Measurements from ENCODE around the gene CCL24. TPM values are rescaled to one million over a fixed set of nuclear protein-coding genes. Genes with fewer than 3 reads are reported as not detected.
"Not testable (repeated sequence)": the region's sequence is repeated elsewhere in the genome, so short reads cannot be mapped to it uniquely, and the experiment has no call there.

The CCL24 gene
- polyA plus RNA-seq, 1 experiment: not detected

DNA sequence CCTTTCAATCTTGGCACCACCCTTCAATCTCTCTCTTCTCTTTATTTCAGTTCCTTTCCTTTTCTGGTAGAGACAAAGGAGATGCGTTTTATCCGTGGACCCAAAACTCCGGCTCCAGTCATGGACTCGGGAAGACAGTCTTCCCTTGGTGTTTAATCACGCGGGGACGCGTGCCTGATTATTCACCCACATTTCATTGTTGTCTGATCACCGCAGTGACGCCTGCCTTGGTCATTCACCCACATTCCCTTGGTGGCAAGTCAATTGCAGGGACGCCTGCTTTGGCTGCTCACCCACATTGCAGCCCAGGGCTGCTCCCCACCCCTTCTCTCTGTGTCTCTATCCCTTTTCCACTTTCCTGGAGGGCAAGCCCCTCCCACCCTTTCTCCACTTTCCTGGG is 34.1 kb downstream of the CCL24 start:
- H3K4me3 ChIP-seq (ENCODE audit: low read depth, low read length); H3K9me3 ChIP-seq (ENCODE audit: control insufficient read depth, insufficient read depth, low read length); H3K27ac ChIP-seq (ENCODE audit: low read depth, low read length); DNase-seq (ENCODE audit: low read depth, low spot score); POLR2A ChIA-PET; CTCF ChIA-PET: not testable (repeated sequence)
- H3K27me3 ChIP-seq (ENCODE audit: control insufficient read depth, insufficient read depth, low read length): peaks cover 10% of the 10 kb centered on the region

DNA sequence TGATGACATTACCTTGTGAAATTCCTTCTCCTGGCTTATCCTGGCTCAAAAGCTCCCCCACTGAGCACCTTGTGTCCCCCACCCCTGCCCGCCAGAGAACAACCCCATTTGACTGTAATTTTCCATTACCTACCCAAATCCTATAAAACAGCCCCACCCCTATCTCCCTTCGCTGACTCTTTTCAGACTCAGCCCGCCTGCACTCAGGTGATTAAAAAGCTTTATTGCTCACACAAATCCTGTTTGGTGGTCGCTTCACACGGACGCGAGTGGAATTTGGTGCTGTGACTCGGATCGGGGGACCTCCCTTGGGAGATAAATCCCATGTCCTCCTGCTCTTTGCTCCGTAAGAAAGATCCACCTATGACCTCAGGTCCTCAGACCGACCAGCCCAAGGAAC is 34.6 kb downstream of the CCL24 start:
- peaks cover 10% of the 10 kb centered on the region for H3K27me3 ChIP-seq (ENCODE audit: control insufficient read depth, insufficient read depth, low read length)
- H3K27ac ChIP-seq (ENCODE audit: low read depth, low read length); CTCF ChIA-PET; H3K9me3 ChIP-seq (ENCODE audit: control insufficient read depth, insufficient read depth, low read length); H3K4me3 ChIP-seq (ENCODE audit: low read depth, low read length); DNase-seq (ENCODE audit: low read depth, low spot score); POLR2A ChIA-PET: not testable (repeated sequence)

DNA sequence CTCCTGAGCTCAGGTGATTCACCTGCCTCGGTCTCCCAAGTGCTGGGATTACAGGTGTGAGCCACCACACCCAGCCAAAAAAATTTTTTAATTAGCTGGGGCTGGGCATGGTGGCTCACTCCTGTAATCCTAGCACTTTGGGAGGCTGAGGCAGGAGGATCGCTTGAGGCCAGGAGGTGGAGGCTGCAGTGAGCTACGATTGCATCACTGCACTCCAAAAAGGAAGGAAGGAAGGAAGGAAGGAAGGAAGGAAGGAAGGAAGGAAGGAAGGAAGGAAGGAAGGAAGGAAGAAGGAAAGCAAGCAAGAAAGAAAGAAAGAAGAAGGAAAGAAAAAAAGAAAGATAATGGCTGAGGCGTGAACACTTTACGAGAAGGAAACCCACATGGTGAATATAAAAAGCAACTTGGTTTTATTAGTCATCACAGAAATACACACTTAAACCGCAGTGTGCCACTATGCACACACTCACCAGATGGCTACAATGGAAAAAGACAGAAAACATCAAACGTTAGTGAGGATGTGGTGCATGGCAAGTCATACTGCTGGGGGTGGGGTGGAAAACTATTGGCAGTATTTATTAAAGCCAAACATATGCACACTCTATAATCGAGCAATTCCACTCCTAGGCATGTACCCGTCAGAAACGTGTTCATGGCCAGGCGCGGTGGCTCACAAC is 37.2 kb downstream of the CCL24 start:
- no peak overlapping the region for H3K4me3 ChIP-seq (ENCODE audit: low read depth, low read length)
- H3K9me3 ChIP-seq (ENCODE audit: control insufficient read depth, insufficient read depth, low read length): no peaks in the 10 kb centered on the region
- peaks cover 9% of the 10 kb centered on the region for H3K27me3 ChIP-seq (ENCODE audit: control insufficient read depth, insufficient read depth, low read length)
- POLR2A ChIA-PET: no interaction called here
- CTCF ChIA-PET: interaction anchor here (0.7 to 0.8 kb wide), 4 partner anchors 109 to 266 kb away, joined by 3 to 6 read pairs (median 3); no protein-coding TSS in a partner anchor
- TF ChIP-seq, protein P1, sequence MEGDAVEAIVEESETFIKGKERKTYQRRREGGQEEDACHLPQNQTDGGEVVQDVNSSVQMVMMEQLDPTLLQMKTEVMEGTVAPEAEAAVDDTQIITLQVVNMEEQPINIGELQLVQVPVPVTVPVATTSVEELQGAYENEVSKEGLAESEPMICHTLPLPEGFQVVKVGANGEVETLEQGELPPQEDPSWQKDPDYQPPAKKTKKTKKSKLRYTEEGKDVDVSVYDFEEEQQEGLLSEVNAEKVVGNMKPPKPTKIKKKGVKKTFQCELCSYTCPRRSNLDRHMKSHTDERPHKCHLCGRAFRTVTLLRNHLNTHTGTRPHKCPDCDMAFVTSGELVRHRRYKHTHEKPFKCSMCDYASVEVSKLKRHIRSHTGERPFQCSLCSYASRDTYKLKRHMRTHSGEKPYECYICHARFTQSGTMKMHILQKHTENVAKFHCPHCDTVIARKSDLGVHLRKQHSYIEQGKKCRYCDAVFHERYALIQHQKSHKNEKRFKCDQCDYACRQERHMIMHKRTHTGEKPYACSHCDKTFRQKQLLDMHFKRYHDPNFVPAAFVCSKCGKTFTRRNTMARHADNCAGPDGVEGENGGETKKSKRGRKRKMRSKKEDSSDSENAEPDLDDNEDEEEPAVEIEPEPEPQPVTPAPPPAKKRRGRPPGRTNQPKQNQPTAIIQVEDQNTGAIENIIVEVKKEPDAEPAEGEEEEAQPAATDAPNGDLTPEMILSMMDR (IDR thresholded peaks at IDR 0.05; ENCODE audit: low read depth, low read length): peak; percentile 32; the same call in 1 of the 2 replicates
- peak; percentile 57 for DNase-seq (ENCODE audit: low read depth, low spot score)
- no peak overlapping the region for H3K27ac ChIP-seq (ENCODE audit: low read depth, low read length)

DNA sequence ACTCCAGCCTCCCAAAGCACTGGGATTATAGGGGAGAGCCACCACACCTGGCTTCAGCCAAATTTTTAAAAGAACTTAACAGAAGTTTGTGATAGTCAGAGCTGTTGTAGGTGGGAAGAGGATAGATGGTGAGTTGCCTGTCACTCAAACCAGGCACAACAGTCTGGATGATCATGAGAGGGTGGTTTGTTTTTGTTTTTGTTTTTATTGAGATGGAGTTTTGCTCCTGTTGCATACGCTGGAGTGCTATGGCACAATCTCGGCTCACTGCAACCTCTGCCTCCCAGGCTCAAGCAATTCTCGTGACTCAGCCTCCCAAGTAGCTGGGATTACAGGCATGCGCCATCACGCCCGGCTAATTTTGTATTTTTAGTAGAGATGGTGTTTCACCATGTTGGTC is 39.6 kb downstream of the CCL24 start:
- CTCF ChIA-PET: interaction anchor here (1.2 to 1.6 kb wide), 2 partner anchors 246 to 249 kb away, joined by 3 to 6 read pairs; no protein-coding TSS in a partner anchor
- H3K4me3 ChIP-seq (ENCODE audit: low read depth, low read length); H3K9me3 ChIP-seq (ENCODE audit: control insufficient read depth, insufficient read depth, low read length); POLR2A ChIA-PET; DNase-seq (ENCODE audit: low read depth, low spot score); H3K27ac ChIP-seq (ENCODE audit: low read depth, low read length); H3K27me3 ChIP-seq (ENCODE audit: control insufficient read depth, insufficient read depth, low read length): not testable (repeated sequence)

DNA sequence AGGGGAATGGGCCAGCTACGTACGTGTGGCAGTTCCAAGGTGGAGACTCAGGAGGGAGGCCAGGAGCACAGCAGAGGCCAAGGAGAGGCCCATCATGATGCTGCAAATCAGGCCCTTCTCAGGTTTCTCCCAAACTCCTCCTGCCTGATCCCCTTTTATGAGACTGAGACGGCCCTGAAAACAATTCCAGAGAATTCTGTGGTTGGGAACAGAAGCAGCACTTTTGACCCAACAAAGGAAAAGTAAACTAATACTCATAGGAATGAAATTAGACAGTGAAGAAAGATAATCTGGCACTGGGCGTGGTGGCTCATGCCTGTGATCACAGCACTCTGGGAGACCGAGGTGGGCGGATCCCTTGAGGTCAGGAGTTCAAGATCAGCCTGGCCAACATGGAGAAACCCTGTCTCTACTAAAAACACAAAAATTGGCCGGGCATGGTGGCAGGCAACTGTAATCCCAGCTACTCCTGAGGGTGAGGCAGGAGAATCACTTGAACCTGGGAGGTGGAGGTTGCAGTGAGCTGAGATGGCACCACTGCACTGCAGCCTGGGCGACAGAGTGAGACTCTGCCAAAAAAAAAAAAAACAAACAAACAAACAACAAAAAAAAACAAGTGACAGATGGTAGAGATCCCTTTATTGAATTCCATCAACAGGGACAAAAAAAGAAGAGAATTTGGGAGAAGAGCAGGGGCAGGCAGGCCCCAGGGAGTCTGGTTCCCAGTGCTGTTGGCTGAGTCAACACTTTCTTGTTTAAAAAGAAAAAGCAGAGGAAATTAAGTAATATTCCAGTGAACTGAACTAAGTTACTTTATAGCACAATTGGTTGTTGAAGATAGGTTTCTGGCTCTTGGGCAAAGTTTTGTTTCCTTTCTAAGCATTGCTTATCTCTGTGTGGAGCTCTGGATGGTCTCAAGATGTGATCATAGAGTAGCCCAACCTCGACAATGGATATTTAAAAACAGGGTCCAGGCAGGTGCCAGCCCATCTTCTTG is 41.2 kb downstream of the CCL24 start, which contains the start of gene CCL26:
TSS of gene CCL26 (minus strand) at position 131 of the 997 bp plus-strand sequence. CDS start at position 96, 35 bp downstream.
- H3K4me3 ChIP-seq (ENCODE audit: low read depth, low read length): no peak within 1 kb of the TSS
- TF ChIP-seq, protein P1 (IDR thresholded peaks at IDR 0.05; ENCODE audit: low read depth, low read length): no peak
- DNase-seq (ENCODE audit: low read depth, low spot score): peak; percentile 33
- H3K27ac ChIP-seq (ENCODE audit: low read depth, low read length): peak within 1 kb of the TSS; percentile 47
- ChIA-PET CTCF (interaction anchor here (1.4 to 2.2 kb wide), 2 partner anchors 10 to 248 kb away, joined by 6 to 15 read pairs; no protein-coding TSS in a partner anchor), POLR2A (no interaction called here)
- no peaks in the 10 kb centered on the region for H3K9me3 ChIP-seq (ENCODE audit: control insufficient read depth, insufficient read depth, low read length)
- no peaks in the 10 kb centered on the region for H3K27me3 ChIP-seq (ENCODE audit: control insufficient read depth, insufficient read depth, low read length)

DNA sequence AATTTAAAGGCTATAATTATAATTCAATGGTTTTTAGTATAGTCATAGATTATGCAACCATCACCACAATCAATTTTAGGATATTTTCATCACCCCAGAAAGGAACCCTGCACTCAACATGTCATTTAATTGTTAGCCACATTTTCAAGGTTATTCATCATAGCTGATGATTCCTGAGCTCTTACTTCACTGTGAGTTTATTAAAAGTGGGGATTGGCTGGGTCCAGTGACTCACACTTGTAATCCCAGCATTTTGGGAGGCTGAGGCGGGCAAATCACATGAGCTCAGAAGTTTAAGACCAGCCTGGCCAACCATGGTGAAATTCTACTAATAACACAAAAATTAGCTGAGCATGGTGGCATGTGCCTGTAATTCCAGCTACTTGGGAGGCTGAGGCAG is 42.4 kb downstream of the CCL24 start:
- no peaks in the 10 kb centered on the region for H3K27me3 ChIP-seq (ENCODE audit: control insufficient read depth, insufficient read depth, low read length)
- no peak overlapping the region for H3K27ac ChIP-seq (ENCODE audit: low read depth, low read length)
- ChIA-PET POLR2A (no interaction called here), CTCF (interaction anchor here (1.4 to 2.2 kb wide), 2 partner anchors 9 to 249 kb away, joined by 6 to 15 read pairs; no protein-coding TSS in a partner anchor)
- H3K4me3 ChIP-seq (ENCODE audit: low read depth, low read length): no peak overlapping the region
- DNase-seq (ENCODE audit: low read depth, low spot score): no peak
- TF ChIP-seq, protein P1 (IDR thresholded peaks at IDR 0.05; ENCODE audit: low read depth, low read length): no peak
- no peaks in the 10 kb centered on the region for H3K9me3 ChIP-seq (ENCODE audit: control insufficient read depth, insufficient read depth, low read length)

Data from AG04450 (cell line).